Stimulated activated CD4-positive, alpha-beta T cell treated with anti-CD3 and anti-CD28 coated beads, Interleukin-1b, Interleukin-23, amount 100 ng/mL, for 24 hours (primary cell): ENCODE results near the gene CCNB2.
"Not testable (repeated sequence)": the region's sequence is repeated elsewhere in the genome, so short reads cannot be mapped to it uniquely, and the experiment has no call there.

Experiments used
- DNase-seq, 4 experiments: peaks; one replicate each; pipeline ENCODE4 v3.0.0-alpha.2; 2020; ENCODE audit warnings: low read depth in 4 of 4, low spot score in 1 of 4

Gene CCNB2

GRCh38 chr15:59131969-59132562 lies 27.1 kb downstream of the CCNB2 start:
- DNase-seq: no peak

GRCh38 chr15:59133929-59134427 lies 29.0 kb downstream of the CCNB2 start:
- DNase-seq: no peak

- DNase-seq: no peak
Observed at GRCh38 chr15:59137566-59137965, 32.6 kb downstream of the CCNB2 start.

- DNase-seq: peak in 2 of 4 experiments; percentile 32 to 42
Observed at GRCh38 chr15:59138243-59138642, 33.3 kb downstream of the CCNB2 start.

GRCh38 chr15:59140422-59141226 lies 35.7 kb downstream of the CCNB2 start:
- DNase-seq: no peak

- DNase-seq: no peak
Observed at GRCh38 chr15:59143281-59143680, 38.3 kb downstream of the CCNB2 start.

GRCh38 chr15:59144594-59144993 lies 39.6 kb downstream of the CCNB2 start:
- DNase-seq: not testable (repeated sequence)

GRCh38 chr15:59147666-59148065 lies 42.7 kb downstream of the CCNB2 start:
- no peak for DNase-seq

GRCh38 chr15:59148153-59148833 lies 43.3 kb downstream of the CCNB2 start:
- no peak for DNase-seq

GRCh38 chr15:59150185-59150584 lies 45.2 kb downstream of the CCNB2 start:
- DNase-seq: no peak

- DNase-seq: no peak
Observed at GRCh38 chr15:59152694-59153450, 47.9 kb downstream of the CCNB2 start.

- no peak for DNase-seq
Observed at GRCh38 chr15:59153466-59153865, 48.5 kb downstream of the CCNB2 start.

- no peak for DNase-seq
Observed at GRCh38 chr15:59154243-59154642, 49.3 kb downstream of the CCNB2 start.

GRCh38 chr15:59155431-59155830 lies 50.5 kb downstream of the CCNB2 start:
- DNase-seq: no peak

- no peak for DNase-seq
Observed at GRCh38 chr15:59157396-59157795, 52.5 kb downstream of the CCNB2 start.

- DNase-seq: no peak
Observed at GRCh38 chr15:59157840-59158700, 53.1 kb downstream of the CCNB2 start.

- no peak for DNase-seq
Observed at GRCh38 chr15:59158701-59159034, 53.7 kb downstream of the CCNB2 start.

- DNase-seq: no peak
Observed at GRCh38 chr15:59159210-59159609, 54.3 kb downstream of the CCNB2 start.

- DNase-seq: peak in 1 of 4 experiments; percentile 5
Observed at GRCh38 chr15:59160880-59161593, 56.1 kb downstream of the CCNB2 start.

GRCh38 chr15:59162080-59162479 lies 57.1 kb downstream of the CCNB2 start:
- DNase-seq: not testable (repeated sequence)
